NCI-H345 treated with DMSO at 0.1 percent for 48 hours (cell line): ENCODE measurements around the gene HDAC5.
A peak's percentile ranks its signal among the peaks of the same experiment; 100 is the strongest.
"Not testable (repeated sequence)": the region's sequence is repeated elsewhere in the genome, so short reads cannot be mapped to it uniquely, and the experiment has no call there.

ENCODE experiments used
- DNase-seq: peaks from one replicate; lab custom pipeline; 2025; ENCODE audit not compliant: unreplicated experiment; lab: John Stamatoyannopoulos, UW

HDAC5 gene

DNA sequence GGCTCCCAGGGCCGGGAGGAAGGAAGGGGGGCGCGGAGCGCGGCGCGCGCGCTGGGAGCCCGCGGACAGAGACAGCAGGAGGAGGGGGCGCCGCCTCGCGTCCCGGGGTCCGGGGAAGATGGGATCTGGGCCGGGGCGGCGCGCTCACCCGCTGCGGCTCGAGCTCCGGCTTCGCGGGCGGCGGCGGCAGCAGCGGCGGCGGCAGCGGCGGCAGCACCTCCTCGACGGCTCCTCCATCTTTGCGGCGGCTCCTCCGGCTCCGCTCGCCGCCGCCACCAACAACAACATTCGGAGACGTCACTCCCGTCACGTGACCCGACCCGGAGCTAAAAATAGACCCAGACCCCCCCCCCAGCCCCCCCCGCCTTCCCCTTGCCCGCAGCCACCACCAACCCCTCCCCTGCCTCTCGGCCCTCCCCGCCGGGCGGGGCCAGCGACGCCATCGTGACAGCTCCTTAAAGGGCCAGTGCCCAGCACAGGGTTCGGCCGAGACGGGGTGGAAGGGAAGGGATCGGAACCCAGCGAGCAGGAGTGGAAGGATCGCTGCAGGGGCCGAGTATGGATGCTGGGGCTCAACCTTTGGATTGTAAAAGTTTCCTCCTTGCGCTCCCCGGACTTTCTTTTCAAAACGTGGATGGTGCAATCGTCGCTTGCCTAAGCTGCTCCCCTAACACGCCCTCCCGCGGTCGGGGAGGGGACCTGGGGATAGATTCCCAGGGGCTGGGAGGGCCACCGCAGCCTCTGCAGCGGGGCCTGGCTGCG, at the start of gene HDAC5:
Gene HDAC5, minus strand, starts transcription at position 286 of the 762 bp plus-strand sequence. CDS start 6,126 bp downstream, outside the sequence.
- peak; percentile 84 for DNase-seq

DNA sequence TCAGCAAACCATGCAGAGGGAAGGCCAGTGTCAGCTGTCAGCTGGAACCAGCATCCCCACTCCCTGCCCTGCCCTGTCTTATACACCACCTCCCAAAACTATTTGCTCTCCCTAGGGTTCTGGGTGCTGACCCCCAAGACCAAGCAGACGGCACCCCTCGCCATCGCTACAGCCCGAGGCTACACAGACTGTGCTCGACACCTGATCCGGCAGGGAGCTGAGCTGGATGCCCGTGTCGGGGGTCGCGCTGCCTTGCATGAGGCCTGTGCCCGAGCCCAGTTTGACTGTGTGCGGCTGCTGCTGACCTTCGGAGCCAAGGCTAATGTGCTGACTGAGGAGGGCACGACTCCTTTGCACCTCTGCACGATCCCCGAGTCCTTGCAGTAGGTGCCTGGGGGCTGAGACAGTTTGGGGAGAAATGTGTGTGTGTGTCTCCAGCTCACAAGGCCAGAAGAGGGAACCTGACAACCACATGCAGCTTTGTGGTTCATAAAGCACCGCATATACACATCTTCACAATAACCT, 48.6 kb upstream of the HDAC5 start:
- no peak for DNase-seq

DNA sequence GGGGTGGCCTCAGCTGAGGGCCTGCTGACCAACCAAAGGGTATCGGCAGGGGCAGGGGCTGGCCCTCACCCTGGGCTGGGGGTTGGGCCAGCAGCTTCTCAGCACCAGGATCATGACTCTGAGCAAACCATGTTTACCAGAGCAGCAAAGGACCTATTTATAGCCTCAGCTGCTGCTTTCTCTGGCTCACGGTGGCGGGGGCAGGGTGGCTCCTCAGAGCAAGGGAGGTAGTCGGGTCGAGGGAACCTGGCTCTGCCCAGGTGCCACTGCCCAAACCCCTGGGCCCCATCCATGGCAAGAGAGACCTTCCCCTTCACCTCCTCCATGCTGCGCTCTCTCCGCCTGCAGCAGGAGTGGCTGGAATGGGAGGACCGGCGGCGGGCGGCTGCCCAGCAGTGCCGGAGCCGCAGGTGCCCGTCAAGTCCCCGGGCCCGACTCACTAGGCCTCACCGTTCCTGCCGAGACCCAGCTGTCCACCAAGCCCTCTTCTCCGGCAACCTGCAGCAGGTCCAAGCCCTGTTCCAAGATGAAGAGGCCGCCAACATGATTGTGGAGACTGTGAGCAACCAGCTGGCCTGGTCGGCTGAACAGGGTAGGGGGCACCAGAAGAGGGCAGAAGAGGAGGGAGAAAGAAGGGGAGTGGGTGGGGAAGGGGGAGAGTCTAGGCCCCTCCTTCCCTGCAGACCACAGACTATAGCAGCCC, 47.2 kb upstream of the HDAC5 start, which contains the start of gene ASB16:
Gene ASB16, plus strand, starts transcription at position 206 of the 703 bp plus-strand sequence. Its CDS starts 86 bp downstream, at position 292.
- no peak for DNase-seq

DNA sequence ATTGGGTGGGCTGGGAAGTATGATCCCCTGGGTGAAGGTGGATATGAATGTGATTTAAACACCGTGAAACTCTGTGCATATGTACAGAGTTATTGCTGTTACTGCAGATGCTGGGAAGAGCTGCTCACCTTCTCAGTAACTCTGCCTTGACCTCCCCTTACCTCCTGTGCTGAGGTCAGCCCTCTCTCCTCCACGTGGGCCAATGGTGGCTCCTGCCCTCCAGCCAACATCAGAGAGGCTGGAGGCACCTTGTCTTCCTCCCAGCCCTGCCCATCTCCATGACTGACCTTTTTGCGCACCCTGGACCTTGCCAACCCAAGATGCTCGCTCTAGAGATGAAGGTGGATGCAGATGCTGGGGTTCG, 46.7 kb upstream of the HDAC5 start:
- no peak for DNase-seq

DNA sequence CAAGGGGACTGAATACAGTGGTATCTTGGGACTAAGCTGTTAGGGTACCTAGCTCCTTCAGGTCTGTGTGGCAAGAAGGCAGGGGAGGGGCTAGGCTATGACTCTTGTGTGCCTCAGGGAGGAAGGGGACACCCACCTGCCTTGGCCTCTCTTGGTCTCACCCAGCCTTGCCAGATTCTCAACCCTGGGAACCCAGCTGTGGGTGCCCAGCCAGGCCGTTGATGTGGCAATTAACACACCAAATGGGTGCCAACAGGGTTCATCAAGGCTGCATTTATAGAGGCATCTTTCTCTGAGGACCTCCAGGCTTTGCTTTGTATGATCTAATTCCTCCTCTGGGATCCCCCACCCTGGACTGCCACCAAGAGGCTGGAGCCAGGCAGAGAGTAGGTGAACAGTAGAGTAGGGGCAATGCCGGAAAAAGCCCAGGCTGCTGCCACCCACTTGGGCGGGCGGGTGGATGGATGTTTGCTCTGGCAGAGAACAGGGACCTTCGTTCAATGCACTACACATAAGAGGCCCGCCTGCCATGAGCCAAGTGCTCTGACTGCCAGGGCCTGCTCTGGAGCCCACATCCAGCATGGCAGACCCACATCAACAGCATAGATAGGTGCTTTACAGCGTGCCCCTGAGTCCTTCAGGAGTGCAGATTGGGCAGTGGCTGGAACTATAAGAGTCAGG, 43.9 kb upstream of the HDAC5 start:
- DNase-seq: no peak

DNA sequence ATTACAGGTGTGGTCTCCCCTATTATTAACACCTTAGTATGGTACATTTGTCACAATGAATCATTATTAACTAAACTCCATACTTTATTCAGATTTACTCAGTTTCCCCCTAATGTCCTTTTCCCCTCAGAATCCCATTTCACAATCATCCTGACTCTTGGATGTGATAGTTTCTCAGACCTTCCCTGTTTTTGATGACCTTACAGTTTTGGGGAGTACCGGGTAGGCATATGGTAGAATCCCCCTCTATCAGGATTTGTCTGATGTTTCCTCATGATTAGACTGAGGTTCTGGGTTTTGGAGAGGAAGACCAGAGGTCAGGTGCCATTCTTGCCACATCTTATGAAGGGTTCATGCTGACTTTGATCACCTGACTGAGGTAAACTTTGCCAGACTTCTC, 41.0 kb upstream of the HDAC5 start:
- DNase-seq: no peak

DNA sequence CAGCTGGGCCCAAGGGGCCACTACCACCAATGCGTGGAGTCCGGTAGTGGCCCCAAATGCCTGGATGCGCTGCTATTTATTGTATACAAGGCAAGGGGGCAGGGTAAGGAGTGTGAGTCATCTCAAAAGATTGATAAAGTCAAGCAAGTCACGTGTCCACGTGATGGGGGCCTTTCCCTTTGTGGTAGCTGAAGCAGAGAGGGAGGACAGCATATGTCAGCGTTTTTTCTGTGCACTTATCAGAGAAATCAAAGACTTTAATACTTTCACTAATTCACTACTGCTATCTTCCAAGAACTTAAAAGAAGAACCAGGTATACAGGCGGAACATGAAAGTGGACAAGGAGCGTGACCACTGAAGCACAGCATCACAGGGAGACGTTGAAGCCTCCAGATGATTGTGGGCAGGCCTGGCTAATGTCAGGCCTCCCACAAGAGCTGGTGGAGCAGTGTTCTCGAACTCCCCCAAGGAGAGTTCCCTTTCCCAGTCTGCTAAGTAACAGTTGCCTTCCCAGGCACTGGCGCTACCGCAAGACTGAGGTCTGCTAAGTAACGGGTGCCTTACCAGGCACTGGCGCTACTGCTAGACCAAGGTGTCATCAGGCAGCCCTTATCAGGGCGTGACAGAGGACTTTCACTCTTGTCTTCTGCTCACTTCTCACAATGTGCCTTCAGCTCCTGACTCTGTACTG, 36.2 kb upstream of the HDAC5 start:
- no peak for DNase-seq

DNA sequence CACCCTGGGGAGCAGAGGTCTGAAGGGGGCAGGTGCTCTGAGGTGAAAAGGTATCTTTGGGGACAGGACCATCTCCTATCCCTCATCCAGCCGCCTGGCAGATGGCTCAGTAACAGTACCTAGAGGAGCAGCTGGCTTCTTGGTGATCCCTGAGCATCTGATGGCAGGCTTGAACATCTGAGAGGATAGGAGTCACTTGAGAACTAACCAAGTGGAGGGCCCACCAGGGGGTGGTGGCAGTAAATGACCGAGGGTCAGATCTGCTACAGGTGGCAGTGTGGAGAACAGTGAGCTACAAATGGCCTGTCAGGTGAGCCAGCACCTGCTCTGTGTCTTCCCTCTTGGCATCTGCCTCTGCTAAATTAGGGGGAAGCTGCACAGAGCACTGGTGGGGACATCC, 32.0 kb upstream of the HDAC5 start:
- no peak for DNase-seq

DNA sequence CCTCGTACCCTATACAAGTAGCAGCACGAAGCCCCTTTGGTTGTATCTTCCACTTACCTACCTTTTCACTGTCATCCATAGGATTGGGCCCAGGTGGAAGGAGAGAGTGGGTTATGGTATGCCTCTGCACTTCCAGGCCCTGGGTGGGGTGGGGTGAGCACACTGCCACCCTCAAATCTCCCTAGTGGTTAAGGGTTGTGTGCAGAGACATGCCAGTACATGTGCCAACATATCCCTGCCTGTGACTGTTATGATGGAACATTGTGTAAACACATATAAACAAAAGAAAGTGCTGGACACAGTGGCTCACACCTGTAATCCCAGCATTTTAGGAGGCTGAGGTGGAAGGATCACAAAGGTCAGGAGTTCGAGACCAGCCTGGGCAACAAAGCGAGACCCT, 29.4 kb upstream of the HDAC5 start:
- no peak for DNase-seq

DNA sequence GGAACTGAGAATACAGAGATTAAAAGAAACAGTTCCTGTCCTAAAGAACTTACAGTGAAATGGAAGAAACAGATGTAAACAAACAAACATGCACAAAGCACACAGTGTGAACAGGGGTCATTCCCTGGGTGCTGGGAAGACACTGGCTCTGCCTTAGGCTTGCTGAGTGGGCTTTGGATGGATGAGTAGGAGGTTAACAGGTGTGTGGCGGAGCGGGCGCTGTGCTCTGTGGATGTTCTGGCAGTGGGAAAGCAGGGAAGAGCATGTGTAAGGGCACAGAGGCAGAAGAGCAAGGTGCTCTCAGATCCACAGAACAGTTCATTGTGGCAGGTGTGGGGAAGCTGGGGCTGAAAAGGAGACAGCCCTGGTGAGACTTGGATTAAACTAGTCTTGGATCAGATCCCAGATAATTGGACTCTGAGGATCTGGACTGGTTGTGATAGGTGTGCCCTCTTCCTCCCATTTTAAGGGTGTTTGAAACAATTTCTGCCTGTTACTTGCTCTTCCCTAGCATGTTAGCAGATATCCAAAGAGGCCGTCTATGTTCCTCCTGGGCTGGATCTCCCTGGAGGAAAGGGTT, 26.4 kb upstream of the HDAC5 start:
- no peak for DNase-seq

DNA sequence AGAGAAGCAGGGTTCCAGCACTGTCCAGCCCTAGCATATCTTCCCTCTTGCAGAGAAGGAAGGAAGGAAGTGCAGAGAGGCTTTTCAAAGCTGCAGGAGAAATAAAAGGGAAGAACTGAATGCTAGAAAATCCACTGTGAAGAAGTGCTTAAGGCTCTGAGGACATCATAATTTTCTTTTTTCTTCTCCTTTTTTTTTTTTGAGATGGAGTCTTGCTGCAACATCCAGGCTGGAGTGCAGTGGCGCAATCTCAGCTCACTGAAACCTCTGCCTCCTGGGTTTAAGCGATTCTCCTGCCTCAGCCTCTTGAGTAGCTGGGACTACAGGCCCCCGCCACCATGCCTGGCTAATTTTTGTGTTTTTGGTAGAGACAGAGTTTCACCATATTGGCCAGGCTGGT, 25.6 kb upstream of the HDAC5 start:
- DNase-seq: not testable (repeated sequence)

DNA sequence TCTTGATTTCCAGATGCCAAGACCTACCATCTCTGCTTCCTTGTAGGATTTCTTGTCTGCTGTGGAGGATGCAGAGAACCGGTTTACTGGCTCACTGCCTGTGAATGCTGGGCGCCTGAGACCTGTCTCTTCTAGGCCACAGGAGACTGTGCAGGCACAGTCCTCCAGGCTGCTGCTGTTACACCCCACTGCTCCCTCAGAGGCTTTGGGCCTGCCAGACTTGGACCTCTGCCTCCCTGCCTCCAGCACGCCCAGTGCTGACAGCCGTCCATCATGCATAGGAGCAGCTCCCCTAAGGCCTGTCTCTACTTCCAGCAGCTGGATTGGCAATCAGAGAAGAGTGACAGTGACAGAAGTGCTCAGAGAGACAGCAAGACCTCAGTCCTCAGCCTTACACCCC, 24.4 kb upstream of the HDAC5 start:
- no peak for DNase-seq

DNA sequence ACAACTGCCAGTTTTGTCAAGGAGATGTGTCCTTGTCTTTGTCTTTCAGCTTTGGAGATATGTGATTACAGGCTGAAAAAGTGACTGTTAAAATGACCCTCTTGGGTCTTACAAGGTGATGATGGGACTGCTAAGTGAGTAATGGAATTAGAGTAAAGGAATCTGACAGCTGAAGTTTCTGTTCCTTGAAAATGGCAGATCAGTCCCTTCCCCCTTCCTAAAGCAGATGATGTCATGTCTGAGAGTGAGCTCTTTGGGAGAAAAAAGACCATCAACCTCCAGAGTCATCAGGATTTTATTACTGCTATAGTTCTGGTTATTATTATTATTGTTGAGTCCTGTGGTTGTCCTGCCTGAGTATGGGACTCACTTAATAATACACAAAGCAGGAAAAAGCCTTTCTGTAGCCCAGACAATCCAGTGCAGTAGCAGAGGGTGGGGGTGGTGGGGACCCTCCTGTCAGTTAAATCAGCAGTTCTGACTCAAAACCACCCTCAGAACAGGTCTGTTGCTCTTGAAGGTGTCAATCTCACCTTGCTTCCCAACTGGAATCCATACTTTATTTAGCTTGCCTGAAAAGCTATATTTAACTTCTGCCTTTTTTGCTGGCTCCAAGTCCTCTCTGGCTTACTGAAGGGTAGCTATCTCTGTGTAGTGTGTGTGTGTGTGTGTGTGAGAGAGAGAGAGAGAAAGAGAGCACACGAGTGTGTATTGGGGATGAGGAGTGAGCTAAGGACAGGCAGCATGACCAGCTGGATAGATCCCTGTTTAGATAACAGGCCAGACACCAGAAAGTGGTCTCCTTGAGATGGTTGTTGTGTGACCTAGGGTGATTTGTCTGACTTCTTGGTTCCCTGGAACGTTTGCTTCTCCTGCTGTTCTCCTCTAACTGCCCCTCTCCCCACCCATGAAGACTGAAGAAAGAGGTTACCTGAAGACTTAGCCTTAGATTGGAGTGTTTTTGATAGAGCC, 23.2 kb upstream of the HDAC5 start:
- no peak for DNase-seq

DNA sequence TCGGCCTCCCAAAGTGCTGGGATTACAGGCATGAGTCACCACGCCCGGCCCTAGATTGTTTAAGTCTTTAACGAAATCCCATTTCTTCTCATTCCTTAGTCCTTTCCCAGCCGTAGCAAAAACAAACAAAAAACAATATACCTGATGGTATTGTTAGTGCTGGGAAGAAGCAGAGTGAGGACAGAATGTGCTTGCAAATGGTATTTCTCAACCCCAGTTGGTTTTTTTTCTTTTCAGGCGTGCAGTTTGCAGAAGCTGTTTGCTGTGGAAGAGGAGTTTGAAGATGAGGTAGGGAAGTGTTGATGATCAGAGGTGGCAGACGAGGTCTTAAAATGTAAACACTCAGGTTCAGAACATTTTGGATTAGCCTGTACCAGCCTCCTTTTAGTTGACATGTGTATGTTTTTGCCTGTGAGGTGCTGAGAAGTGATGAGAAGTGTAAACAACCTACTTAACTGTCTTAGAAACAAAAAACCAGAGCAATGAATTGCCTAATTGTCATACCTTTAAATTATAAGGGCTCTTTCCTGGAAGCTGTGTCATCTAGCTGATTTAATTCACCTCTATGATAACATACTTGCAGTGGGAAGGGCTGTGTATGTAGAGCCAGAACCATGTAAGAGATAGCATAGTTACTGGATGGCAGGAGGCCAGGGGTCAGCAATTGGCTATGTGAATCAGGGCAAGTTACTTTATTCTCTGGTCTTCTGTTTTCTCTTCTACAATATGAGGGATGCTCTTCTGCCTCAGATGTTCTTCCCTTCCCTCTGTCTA, 21.7 kb upstream of the HDAC5 start:
- DNase-seq: no peak

DNA sequence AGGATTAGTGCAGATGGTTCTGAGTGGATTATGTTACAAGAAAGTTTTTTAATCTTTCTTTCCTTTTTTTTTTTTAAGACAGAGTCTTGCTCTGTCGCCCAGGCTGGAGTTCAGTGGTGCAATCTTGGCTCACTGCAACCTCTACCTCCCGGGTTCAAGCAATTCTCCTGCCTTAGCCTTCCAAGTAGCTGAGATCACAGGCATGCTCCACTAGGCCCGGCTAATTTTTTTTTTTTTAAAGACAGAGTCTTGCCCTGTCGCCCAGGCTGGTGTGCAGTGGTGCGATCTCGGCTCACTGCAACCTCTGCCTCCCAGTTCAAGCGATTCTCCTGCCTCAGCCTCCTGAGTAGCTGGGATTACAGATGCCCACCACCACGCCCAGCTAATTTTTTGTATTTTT, 20.5 kb upstream of the HDAC5 start:
- not testable (repeated sequence) for DNase-seq

DNA sequence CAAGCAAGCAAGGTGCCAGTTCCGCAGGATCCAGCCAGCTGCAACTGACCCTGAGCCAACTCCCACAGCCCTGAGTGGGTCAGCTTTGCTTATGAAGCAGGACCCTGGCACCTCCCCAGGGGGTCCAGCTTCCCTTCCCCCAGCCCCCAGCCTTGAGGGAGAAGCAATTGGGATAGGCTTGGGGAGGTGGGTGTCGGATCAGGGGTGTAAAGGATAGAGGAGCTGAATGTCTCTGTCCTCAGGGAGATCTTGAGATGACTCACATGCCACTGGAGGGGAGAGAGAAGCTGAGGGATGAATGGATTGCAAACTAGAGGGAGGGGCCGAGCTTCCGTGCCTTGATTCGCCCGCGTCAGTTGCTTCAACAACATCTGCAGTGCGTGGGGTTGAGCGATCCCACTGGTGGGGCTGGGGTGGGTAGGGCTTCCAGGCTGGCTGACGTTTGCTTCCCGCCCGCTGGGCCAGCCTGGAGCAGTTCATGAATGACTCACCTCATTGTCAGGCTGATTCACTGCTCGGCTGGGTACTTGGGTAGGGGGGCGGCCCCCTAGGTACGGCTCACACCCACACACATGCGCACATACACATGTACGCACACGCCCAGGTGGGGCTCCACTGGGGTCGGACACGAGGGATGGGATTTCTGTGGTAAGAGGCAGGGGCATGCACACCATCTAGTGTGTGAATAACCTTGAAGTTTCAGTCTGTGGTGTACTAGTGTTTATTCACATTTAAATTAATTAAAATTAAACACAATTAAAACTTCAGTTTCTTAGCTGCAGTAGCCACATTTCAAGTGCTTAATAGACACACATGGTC, 14.7 kb upstream of the HDAC5 start:
- peak; percentile 64 for DNase-seq

DNA sequence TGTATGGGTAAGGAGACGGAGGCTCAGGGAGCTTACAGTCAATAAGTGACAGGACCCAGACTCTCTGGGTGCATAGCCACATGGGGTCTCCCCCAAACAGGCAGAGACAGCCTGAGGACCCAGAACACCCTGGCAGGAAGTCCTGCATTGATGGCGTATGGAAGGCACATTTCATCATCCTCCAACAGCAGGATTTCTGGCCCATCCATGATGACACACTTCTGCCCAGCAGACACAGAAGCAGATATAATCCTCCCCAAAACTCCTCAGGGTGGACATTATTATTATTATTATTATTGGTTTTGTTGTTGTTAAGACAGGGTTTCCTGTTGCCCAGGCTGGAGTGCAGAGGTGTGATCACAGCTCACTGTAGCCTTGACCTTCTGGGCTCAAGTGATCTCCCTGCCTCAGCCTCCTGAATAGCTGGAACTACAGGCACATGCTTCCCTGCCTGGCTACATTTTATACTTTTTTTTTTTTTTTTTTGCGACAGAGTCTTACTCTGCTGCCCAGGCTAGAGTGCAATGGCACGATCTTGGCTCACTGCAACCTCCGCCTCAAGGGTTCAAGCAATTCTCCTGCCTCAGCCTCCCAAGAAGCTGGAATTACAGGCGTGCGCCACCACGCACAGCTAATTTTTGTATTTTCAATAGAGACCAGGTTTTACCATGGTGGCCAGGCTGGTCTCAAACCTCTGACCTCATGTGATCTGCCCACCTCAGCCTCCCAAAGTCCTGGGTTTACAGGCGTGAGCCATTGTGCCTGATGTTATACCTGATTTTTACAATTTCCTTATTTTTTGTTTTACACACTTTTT, 11.5 kb upstream of the HDAC5 start:
- no peak for DNase-seq
